Endothelial cell of umbilical vein (primary cell): ENCODE results near the gene PDLIM5. TPM values are rescaled to one million over a fixed set of nuclear protein-coding genes. Genes with fewer than 3 reads are reported as not detected.

Source experiments
- BruUV-seq: library from RNA; stranded (reverse); fragments of 400-500 nt; replicated peaks from 2 replicates; lab custom pipeline; 2021; lab: Mats Ljungman, UMichigan
- CTCF ChIA-PET: fragments of 300-600, 350-600 bp; sonication (Branson Sonifier 250); formaldehyde crosslinking; loops from one replicate; lab custom pipeline; 2021; ENCODE audit warnings: antibody characterized with exemption, inconsistent platforms; lab: Charles Lee
- POLR2A ChIA-PET: fragments of 300-600, 350-600 bp; sonication (Branson Sonifier 250); formaldehyde crosslinking; loops from one replicate; lab custom pipeline; 2021; ENCODE audit warnings: antibody characterized with exemption, inconsistent platforms; lab: Charles Lee
- DNase-seq: peaks from one replicate; pipeline ENCODE4 v3.0.0-alpha.2; 2011; ENCODE audit warnings: low read depth, low spot score
- FAIRE-seq: peaks from 2 replicates; lab custom pipeline; 2011; peaks lifted over from hg19 to GRCh38; lab: Jason Lieb, UNC
- H2AFZ ChIP-seq: 2 replicates; pipeline ENCODE4 v1.6.0; 2012; ENCODE audit warnings: low read depth, low read length, control low read depth, inconsistent platforms
- H3K27ac ChIP-seq: 2 replicates; pipeline ENCODE4 v1.5.1; 2011; ENCODE audit warnings: low read depth, mild to moderate bottlenecking, control low read depth, low read length, moderate library complexity; ENCODE audit not compliant: insufficient read depth
- H3K27me3 ChIP-seq, 2 experiments: 2 replicates each; pipeline versions ENCODE4 v1.6.0 to v1.6.1; 2011; ENCODE audit warnings: low read length in 2 of 2, mixed read lengths in 1 of 2; ENCODE audit not compliant: control insufficient read depth in 2 of 2, insufficient read depth in 2 of 2
- H3K36me3 ChIP-seq, 2 experiments: 2 replicates in 1 of 2; 3 replicates in 1 of 2; pipeline ENCODE4 v1.5.1; 2011; ENCODE audit warnings: low read length in 2 of 2, mild to moderate bottlenecking in 1 of 2, moderate library complexity in 1 of 2; ENCODE audit not compliant: control insufficient read depth in 2 of 2, insufficient read depth in 2 of 2; ENCODE audit errors: extremely low read depth in 1 of 2
- H3K4me1 ChIP-seq: 3 replicates; pipeline ENCODE4 v1.5.1; 2011; ENCODE audit warnings: mild to moderate bottlenecking, low read length; ENCODE audit not compliant: control insufficient read depth, insufficient read depth; ENCODE audit errors: extremely low read depth
- H3K4me2 ChIP-seq: 2 replicates; pipeline ENCODE4 v1.6.1; 2011; ENCODE audit warnings: low read length, control low read depth, mixed read lengths; ENCODE audit not compliant: insufficient read depth
- H3K4me3 ChIP-seq, 3 experiments: fragments of 200-600 bp in 1 of 3; sonication (generic), shearing (Covaris generic) in 1 of 3; replicated peaks in 1 of 3; 2 replicates each; pipeline ENCODE4 v1.5.1; 2011 to 2016; ENCODE audit warnings: control low read depth in 3 of 3, low read length in 3 of 3, mild to moderate bottlenecking in 2 of 3, inconsistent platforms in 1 of 3, low read depth in 1 of 3, moderate library complexity in 1 of 3; ENCODE audit not compliant: insufficient read depth in 1 of 3
- H3K79me2 ChIP-seq: 2 replicates; pipeline ENCODE4 v1.6.0; 2012; ENCODE audit warnings: low read length, inconsistent platforms; ENCODE audit not compliant: control insufficient read depth, insufficient read depth
- H3K9ac ChIP-seq: replicated peaks from 2 replicates; pipeline ENCODE3; 2011; ENCODE audit warnings: low read length, control low read depth; ENCODE audit not compliant: insufficient read depth; ENCODE audit errors: extremely low read depth
- H3K9me1 ChIP-seq: replicated peaks from 3 replicates; pipeline ENCODE4 v1.6.0; 2011; ENCODE audit warnings: mild to moderate bottlenecking, low read length; ENCODE audit not compliant: control insufficient read depth, insufficient read depth; ENCODE audit errors: extremely low read depth
- H3K9me3 ChIP-seq: replicated peaks from 2 replicates; pipeline ENCODE4 v1.5.1; 2012; ENCODE audit warnings: low read length, inconsistent platforms; ENCODE audit not compliant: control insufficient read depth, insufficient read depth
- H4K20me1 ChIP-seq: replicated peaks from 2 replicates; pipeline ENCODE3; 2011; ENCODE audit warnings: mild to moderate bottlenecking, low read length; ENCODE audit not compliant: control insufficient read depth, insufficient read depth; ENCODE audit errors: extremely low read depth
- EZH2 ChIP-seq: IDR thresholded peaks from 2 replicates; pipeline ENCODE4 v1.6.1; 2012; ENCODE audit warnings: borderline replicate concordance, low read depth, mild to moderate bottlenecking, moderate library complexity, low read length, inconsistent platforms; ENCODE audit not compliant: severe bottlenecking
- FOS ChIP-seq: IDR thresholded peaks from 2 replicates; pipeline ENCODE4 v1.6.1; 2011; ENCODE audit warnings: mild to moderate bottlenecking, low read length, moderate library complexity, borderline replicate concordance; ENCODE audit not compliant: insufficient read depth
- GATA2 ChIP-seq: IDR thresholded peaks from 2 replicates; pipeline ENCODE4 v1.7.0; 2011; ENCODE audit warnings: low read depth, mild to moderate bottlenecking, moderate library complexity, mixed read lengths, low read length; ENCODE audit not compliant: insufficient read length, insufficient read depth
- JUN ChIP-seq: IDR thresholded peaks from 2 replicates; pipeline ENCODE4 v1.6.1; 2011; ENCODE audit warnings: borderline replicate concordance, low read depth; ENCODE audit not compliant: insufficient read length, insufficient read depth
- MYC ChIP-seq: IDR thresholded peaks from one replicate; pipeline ENCODE4 v1.6.1; 2011; ENCODE audit warnings: mild to moderate bottlenecking, low read depth, low read length
- POLR2A ChIP-seq: IDR thresholded peaks from 2 replicates; pipeline ENCODE4 v1.6.1; 2012; ENCODE audit warnings: low read depth, mild to moderate bottlenecking, control low read depth, low read length
- POLR2AphosphoS5 ChIP-seq: IDR thresholded peaks from 2 replicates; pipeline ENCODE4 v1.6.1; 2012; ENCODE audit warnings: low read depth, mild to moderate bottlenecking, control low read depth, low read length, moderate library complexity; ENCODE audit not compliant: insufficient read depth
- dilution Hi-C: fragments of 300-500 bp; cut with MboI; formaldehyde crosslinking; loops from one replicate; pipeline ENCODE4 v1.15.0; 2019; ENCODE audit warnings: low sequenced_read_pairs; ENCODE audit not compliant: extremely low pct_ligation_motif_present
- intact Hi-C: fragments of 100-400 bp; cut with micrococcal nuclease; formaldehyde crosslinking; loops from one replicate; pipeline ENCODE4 v1.10.0; 2022
- polyA plus RNA-seq, 4 experiments: library from polyadenylated mRNA; depleted of rRNA in 3 of 4; stranded (reverse) in 3 of 4; unstranded in 1 of 4; fragments of >200 nt; gene quantifications; 2 replicates each; pipeline versions ENCODE4 v1.2.1 to v1.2.3, GENCODE V29; 2011 to 2012; ENCODE audit warnings: missing spikeins in 1 of 4
- total RNA-seq: library from RNA; stranded (reverse); gene quantifications from 2 replicates; pipeline ENCODE4 v1.2.3, GENCODE V29; 2021
- TF ChIP-seq, protein P1 (sequence below): IDR thresholded peaks from 2 replicates; pipeline ENCODE4 v1.6.1; 2011; ENCODE audit not compliant: insufficient read depth, insufficient read length
- TF ChIP-seq, protein P2 (sequence below), 2 donors: IDR thresholded peaks; 1 replicate in 1 of 2; 2 replicates in 1 of 2; pipeline ENCODE4 v1.5.1; 2011; ENCODE audit warnings: low read length in 2 of 2, mild to moderate bottlenecking in 2 of 2, moderate library complexity in 2 of 2, control low read depth in 1 of 2, inconsistent platforms in 1 of 2, low read depth in 1 of 2; ENCODE audit not compliant: insufficient read depth in 1 of 2; ENCODE audit errors: extremely low read depth in 1 of 2

The PDLIM5 gene
- total and polyA plus RNA-seq, 2 donors (not counting 3 experiments of a cell fraction or from before 2014, with no cell fraction given), result 243 to 310 TPM

DNA sequence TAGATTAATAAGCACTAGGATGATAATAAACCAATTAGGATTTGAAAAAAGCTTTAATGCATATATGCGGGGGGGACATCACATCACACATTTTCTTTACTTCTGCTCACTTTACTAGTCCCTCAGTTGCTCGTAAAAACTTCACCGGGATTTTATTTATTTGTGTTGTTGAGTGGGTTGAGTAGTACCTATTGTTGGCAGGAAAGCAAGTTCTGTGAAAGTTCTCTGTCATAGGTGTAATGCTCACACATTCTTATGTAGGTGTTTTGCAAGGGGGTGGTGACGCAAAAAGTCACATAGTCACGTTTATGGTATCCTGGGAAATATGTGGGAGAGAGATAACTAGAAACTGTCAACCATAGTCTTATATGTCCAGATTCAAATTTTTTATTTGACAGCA is 65.3 kb downstream of the PDLIM5 start:
- Histone ChIP-seq H3K36me3 (peaks cover 0 to 2% of the 10 kb centered on the region in 2 experiments), H3K4me3 (no peak overlapping the region), H4K20me1 (peaks cover 2% of the 10 kb centered on the region), H3K27me3 (no peaks in the 10 kb centered on the region), H3K27ac (no peak overlapping the region), H3K9me1 (no peaks in the 10 kb centered on the region), H3K79me2 (peaks cover 97% of the 10 kb centered on the region), H3K9me3 (no peaks in the 10 kb centered on the region), H2AFZ (no peak overlapping the region), H3K4me2 (no peak overlapping the region), H3K9ac (no peak overlapping the region), H3K4me1 (peaks cover 37% of the 10 kb centered on the region)
- CTCF ChIA-PET, result no interaction called here
- POLR2A ChIA-PET, result no interaction called here
- no TSS peak for BruUV-seq
- dilution Hi-C loops (no loop called here), intact Hi-C loops (no loop called here)
- TF ChIP-seq EZH2, result no peak
- TF ChIP-seq GATA2, result no peak
- TF ChIP-seq POLR2AphosphoS5, result no peak
- TF ChIP-seq FOS, result no peak
- TF ChIP-seq, protein P1, sequence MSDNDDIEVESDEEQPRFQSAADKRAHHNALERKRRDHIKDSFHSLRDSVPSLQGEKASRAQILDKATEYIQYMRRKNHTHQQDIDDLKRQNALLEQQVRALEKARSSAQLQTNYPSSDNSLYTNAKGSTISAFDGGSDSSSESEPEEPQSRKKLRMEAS, result no peak
- TF ChIP-seq, protein P2, sequence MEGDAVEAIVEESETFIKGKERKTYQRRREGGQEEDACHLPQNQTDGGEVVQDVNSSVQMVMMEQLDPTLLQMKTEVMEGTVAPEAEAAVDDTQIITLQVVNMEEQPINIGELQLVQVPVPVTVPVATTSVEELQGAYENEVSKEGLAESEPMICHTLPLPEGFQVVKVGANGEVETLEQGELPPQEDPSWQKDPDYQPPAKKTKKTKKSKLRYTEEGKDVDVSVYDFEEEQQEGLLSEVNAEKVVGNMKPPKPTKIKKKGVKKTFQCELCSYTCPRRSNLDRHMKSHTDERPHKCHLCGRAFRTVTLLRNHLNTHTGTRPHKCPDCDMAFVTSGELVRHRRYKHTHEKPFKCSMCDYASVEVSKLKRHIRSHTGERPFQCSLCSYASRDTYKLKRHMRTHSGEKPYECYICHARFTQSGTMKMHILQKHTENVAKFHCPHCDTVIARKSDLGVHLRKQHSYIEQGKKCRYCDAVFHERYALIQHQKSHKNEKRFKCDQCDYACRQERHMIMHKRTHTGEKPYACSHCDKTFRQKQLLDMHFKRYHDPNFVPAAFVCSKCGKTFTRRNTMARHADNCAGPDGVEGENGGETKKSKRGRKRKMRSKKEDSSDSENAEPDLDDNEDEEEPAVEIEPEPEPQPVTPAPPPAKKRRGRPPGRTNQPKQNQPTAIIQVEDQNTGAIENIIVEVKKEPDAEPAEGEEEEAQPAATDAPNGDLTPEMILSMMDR (IDR thresholded peaks at IDR 0.05; ENCODE audit: extremely low read depth in 1 of 2, insufficient read depth in 1 of 2, low read depth in 1 of 2, low read length in 2 of 2), result no peak
- no peak for TF ChIP-seq POLR2A
- TF ChIP-seq MYC, result no peak
- TF ChIP-seq JUN, result no peak
- no peak for FAIRE-seq
- no peak for DNase-seq
